T-helper 2 cell treated with Interferon-gamma antibody and Interleukin-4, amounts not matched to agents 100 ng/mL and 5 ng/mL, for 36 hours (primary cell): ENCODE data around the gene MARCHF3. TPM values are rescaled to one million over a fixed set of nuclear protein-coding genes. Genes with fewer than 3 reads are reported as not detected.

Experiments
- intact Hi-C: fragments of 100-400 bp; cut with micrococcal nuclease; formaldehyde crosslinking; loops from one replicate; pipeline ENCODE4 v1.15.1; 2023
- total RNA-seq: library from RNA; stranded (reverse); gene quantifications from 2 replicates; pipeline ENCODE4 v1.2.3, GENCODE V29; 2022

Gene MARCHF3
- total RNA-seq, 1 donor from 2014 or later = 1.7 TPM

- intact Hi-C loops = loop anchor here (2.0 kb wide), 1 partner anchor 15 kb away; no protein-coding TSS in a partner anchor
Measured at GRCh38 chr5:126987271-126987899, 43.0 kb downstream of the MARCHF3 start.

- intact Hi-C loops = no loop called here
Measured at GRCh38 chr5:126984632-126985031, 45.7 kb downstream of the MARCHF3 start.

- intact Hi-C loops = no loop called here
Measured at GRCh38 chr5:126983874-126984266, 46.5 kb downstream of the MARCHF3 start.

GRCh38 chr5:126982926-126983873, 47.2 kb downstream of the MARCHF3 start:
- intact Hi-C loops = no loop called here

- intact Hi-C loops = no loop called here
Measured at GRCh38 chr5:126982202-126982601, 48.2 kb downstream of the MARCHF3 start.

GRCh38 chr5:126981701-126982100, 48.7 kb downstream of the MARCHF3 start:
- intact Hi-C loops = no loop called here

- intact Hi-C loops = no loop called here
Measured at GRCh38 chr5:126981222-126981621, 49.1 kb downstream of the MARCHF3 start.

- intact Hi-C loops = no loop called here
Measured at GRCh38 chr5:126978258-126978657, 52.1 kb downstream of the MARCHF3 start.

GRCh38 chr5:126976520-126977172, 53.7 kb downstream of the MARCHF3 start:
- intact Hi-C loops = no loop called here

- intact Hi-C loops = no loop called here
Measured at GRCh38 chr5:126975796-126976195, 54.6 kb downstream of the MARCHF3 start.

- intact Hi-C loops = loop anchor here (2.0 to 5.0 kb wide), 4 partner anchors 14 to 121 kb away; partner anchors contain the start of gene C5orf63
Measured at GRCh38 chr5:126973193-126973592, 57.2 kb downstream of the MARCHF3 start.

GRCh38 chr5:126972062-126972895, 58.1 kb downstream of the MARCHF3 start:
- intact Hi-C loops = loop anchor here (2.0 to 5.0 kb wide), 4 partner anchors 15 to 120 kb away; partner anchors contain the start of gene C5orf63

GRCh38 chr5:126971455-126972031, 58.8 kb downstream of the MARCHF3 start:
- intact Hi-C loops = loop anchor here (2.0 to 5.0 kb wide), 4 partner anchors 15 to 119 kb away; partner anchors contain the start of gene C5orf63

- intact Hi-C loops = loop anchor here (5.0 kb wide), 2 partner anchors 102 to 118 kb away; partner anchors contain the start of gene C5orf63
Measured at GRCh38 chr5:126970517-126971017, 59.8 kb downstream of the MARCHF3 start.

GRCh38 chr5:126969548-126969947, 60.8 kb downstream of the MARCHF3 start:
- intact Hi-C loops = no loop called here

GRCh38 chr5:126967808-126968466, 62.4 kb downstream of the MARCHF3 start:
- intact Hi-C loops = no loop called here

GRCh38 chr5:126965487-126965886, 64.9 kb downstream of the MARCHF3 start:
- intact Hi-C loops = no loop called here

- intact Hi-C loops = no loop called here
Measured at GRCh38 chr5:126965061-126965475, 65.3 kb downstream of the MARCHF3 start.

- intact Hi-C loops = no loop called here
Measured at GRCh38 chr5:126963822-126964375, 66.5 kb downstream of the MARCHF3 start.
